ENCODE data around the gene STOML2.

The STOML2 gene

DNA sequence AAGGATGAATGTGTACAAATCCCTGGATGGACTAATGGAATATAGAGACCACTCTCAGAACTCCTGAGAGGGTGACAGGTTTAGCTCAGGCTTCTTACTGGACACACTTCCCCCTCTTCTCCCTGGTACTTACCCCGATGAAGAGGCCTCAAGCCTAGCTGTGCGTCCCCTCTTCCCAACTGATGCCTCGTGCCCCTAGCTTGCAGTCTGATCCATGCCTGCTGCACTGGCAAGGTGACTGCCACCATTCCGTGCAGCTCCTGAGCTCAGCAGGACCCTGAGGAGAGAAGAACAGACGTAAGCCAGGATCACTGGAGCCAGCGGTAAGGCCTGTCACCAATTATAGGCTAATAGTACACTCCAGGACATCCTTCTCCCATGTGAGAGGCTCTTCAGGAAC lies 5.5 kb upstream of the STOML2 start:
- Histone ChIP-seq H3K4me2 (ENCODE audit: low read length) (no peak overlapping the region), H2BK12ac (ENCODE audit: low read length) (no peak overlapping the region), H4K8ac (ENCODE audit: low read depth, low read length) (no peak overlapping the region), H2BK120ac (ENCODE audit: insufficient read depth, low read length, poor library complexity) (no peak overlapping the region), H3K9me3 (ENCODE audit: insufficient read depth, low read depth, low read length) (no peaks in the 10 kb centered on the region), H3K79me2 (ENCODE audit: control insufficient read depth, insufficient read depth, low read length, poor library complexity) (peaks cover 5% of the 10 kb centered on the region), H3K27me3 (ENCODE audit: insufficient read depth, low read length) (no peaks in the 10 kb centered on the region), H4K12ac (ENCODE audit: low read depth, low read length) (no peak overlapping the region), H3K4me1 (ENCODE audit: control insufficient read depth in 1 of 2, insufficient read depth in 2 of 2, low read length in 2 of 2) (peaks cover 14 to 15% of the 10 kb centered on the region in 2 experiments), H3K14ac (ENCODE audit: low read length) (no peak overlapping the region), H3K27ac (ENCODE audit: low read depth, low read length) (no peak overlapping the region), H3K36me3 (ENCODE audit: control insufficient read depth in 1 of 2, insufficient read depth in 2 of 2, low read length in 2 of 2) (peaks cover 43 to 44% of the 10 kb centered on the region in 2 experiments), H2AK5ac (ENCODE audit: low read length) (no peak overlapping the region), H3K4ac (ENCODE audit: low read depth, low read length) (no peak overlapping the region), H4K91ac (ENCODE audit: low read depth, low read length) (no peak overlapping the region), H3K79me1 (ENCODE audit: low read length) (peaks cover 8% of the 10 kb centered on the region), H2BK5ac (ENCODE audit: low read depth, low read length, poor library complexity) (no peak overlapping the region), H3K9ac (ENCODE audit: low read length) (no peak overlapping the region), H2AFZ (ENCODE audit: insufficient read depth, low read length, poor library complexity) (no peak overlapping the region), H3K23ac (ENCODE audit: low read length) (no peak overlapping the region), H3K4me3 (ENCODE audit: low read depth, low read length) (no peak overlapping the region), H3K18ac (ENCODE audit: low read length) (no peak overlapping the region)
- DNase-seq = no peak
- WGBS (ENCODE audit: extremely low coverage, insufficient coverage, insufficient read length) = no CpG with 5 or more reads among the region's 6 CpGs

DNA sequence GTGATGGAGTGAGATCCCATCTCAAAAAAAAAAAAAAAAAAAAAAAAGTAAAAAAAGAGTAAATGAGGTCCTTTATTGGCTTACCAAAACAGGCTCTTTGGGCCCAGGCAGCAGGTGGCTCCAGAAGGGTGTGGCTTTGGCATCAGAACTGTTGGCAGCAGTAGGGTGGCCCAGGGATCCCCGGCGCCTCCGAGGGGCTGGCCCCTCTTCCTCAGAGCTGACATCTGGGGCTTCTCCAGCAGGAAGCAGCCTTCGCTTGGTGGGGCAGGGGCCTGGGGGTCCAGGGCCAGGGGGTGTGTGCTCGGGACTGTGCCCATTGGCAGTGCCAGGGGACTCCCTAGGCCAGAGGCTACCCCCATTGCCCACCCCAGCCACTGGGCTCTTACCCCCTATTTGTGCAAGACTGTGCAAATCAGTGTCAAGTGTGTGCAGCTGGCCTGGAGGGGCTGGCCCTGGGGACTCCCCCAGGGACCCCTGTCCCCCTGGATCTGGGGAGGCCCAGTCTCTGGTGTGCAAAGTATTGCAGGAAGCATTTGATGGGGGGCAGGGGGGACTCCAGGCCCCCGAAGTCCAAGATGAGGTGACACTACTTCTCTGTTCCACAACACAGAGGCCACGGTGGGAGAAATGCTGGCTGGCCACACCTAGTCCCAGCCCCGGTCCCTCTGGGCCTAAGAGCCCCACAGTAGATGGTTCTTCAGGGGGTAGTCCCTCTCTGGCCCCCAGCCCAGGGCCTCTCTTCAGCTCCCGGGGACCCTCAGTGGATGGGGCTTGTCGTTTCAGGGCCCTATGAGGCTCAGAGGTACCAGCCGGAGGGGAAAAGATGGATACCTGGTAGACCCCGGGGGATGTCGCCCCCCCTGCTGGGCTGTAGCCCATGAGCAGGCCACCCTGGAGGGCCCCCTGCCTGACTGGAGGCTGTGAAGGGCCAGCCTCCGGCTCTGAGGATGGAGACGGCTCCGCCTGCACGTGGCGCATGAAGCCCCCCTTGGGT lies 4.7 kb upstream of the STOML2 start:
- no peak overlapping the region for H2AK5ac ChIP-seq (ENCODE audit: low read length)
- H3K4ac ChIP-seq (ENCODE audit: low read depth, low read length) = no peak overlapping the region
- peaks cover 8% of the 10 kb centered on the region for H3K79me2 ChIP-seq (ENCODE audit: control insufficient read depth, insufficient read depth, low read length, poor library complexity)
- H2BK120ac ChIP-seq (ENCODE audit: insufficient read depth, low read length, poor library complexity) = no peak overlapping the region
- no peak overlapping the region for H4K12ac ChIP-seq (ENCODE audit: low read depth, low read length)
- no peak overlapping the region for H3K9ac ChIP-seq (ENCODE audit: low read length)
- H3K27ac ChIP-seq (ENCODE audit: low read depth, low read length) = no peak overlapping the region
- H3K79me1 ChIP-seq (ENCODE audit: low read length) = peaks cover 11% of the 10 kb centered on the region
- no peak overlapping the region for H2AFZ ChIP-seq (ENCODE audit: insufficient read depth, low read length, poor library complexity)
- no peak overlapping the region for H3K4me3 ChIP-seq (ENCODE audit: low read depth, low read length)
- H3K4me1 ChIP-seq (ENCODE audit: control insufficient read depth in 1 of 2, insufficient read depth in 2 of 2, low read length in 2 of 2) = peaks cover 16 to 17% of the 10 kb centered on the region in 2 experiments
- DNase-seq = no peak
- H4K8ac ChIP-seq (ENCODE audit: low read depth, low read length) = no peak overlapping the region
- no peak overlapping the region for H3K18ac ChIP-seq (ENCODE audit: low read length)
- H3K36me3 ChIP-seq (ENCODE audit: control insufficient read depth in 1 of 2, insufficient read depth in 2 of 2, low read length in 2 of 2) = peaks cover 43 to 44% of the 10 kb centered on the region in 2 experiments
- no peak overlapping the region for H3K4me2 ChIP-seq (ENCODE audit: low read length)
- no peak overlapping the region for H2BK5ac ChIP-seq (ENCODE audit: low read depth, low read length, poor library complexity)
- H2BK12ac ChIP-seq (ENCODE audit: low read length) = no peak overlapping the region
- H3K23ac ChIP-seq (ENCODE audit: low read length) = no peak overlapping the region
- H4K91ac ChIP-seq (ENCODE audit: low read depth, low read length) = no peak overlapping the region
- no peaks in the 10 kb centered on the region for H3K9me3 ChIP-seq (ENCODE audit: insufficient read depth, low read depth, low read length)
- no peak overlapping the region for H3K14ac ChIP-seq (ENCODE audit: low read length)
- H3K27me3 ChIP-seq (ENCODE audit: insufficient read depth, low read length) = no peaks in the 10 kb centered on the region
- no CpG with 5 or more reads among the region's 18 CpGs for WGBS (ENCODE audit: extremely low coverage, insufficient coverage, insufficient read length)

DNA sequence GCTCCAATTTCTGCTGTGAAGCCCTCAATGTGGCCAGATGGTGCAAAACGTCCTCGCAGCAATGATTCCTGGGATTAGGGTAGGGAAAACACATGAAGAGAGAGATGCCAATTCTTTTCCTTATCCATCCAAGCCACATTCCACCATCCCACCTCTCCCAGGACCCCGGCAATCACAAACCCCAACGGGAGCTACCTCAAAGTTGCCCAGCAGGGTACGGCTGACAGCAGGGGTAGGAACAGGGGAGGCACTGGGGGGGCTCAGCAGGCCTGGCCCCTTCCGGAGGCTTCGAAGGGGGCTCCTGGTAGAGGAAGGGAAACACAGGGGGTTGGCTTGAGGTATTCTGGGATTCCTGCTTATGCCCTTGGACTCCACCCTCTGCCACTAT lies 3.4 kb upstream of the STOML2 start:
- H4K91ac ChIP-seq (ENCODE audit: low read depth, low read length) = no peak overlapping the region
- no peak overlapping the region for H3K4me3 ChIP-seq (ENCODE audit: low read depth, low read length)
- peaks cover 14 to 22% of the 10 kb centered on the region in 2 experiments for H3K4me1 ChIP-seq (ENCODE audit: control insufficient read depth in 1 of 2, insufficient read depth in 2 of 2, low read length in 2 of 2)
- H3K36me3 ChIP-seq (ENCODE audit: control insufficient read depth in 1 of 2, insufficient read depth in 2 of 2, low read length in 2 of 2) = peaks cover 46 to 48% of the 10 kb centered on the region in 2 experiments
- no peak overlapping the region for H2BK120ac ChIP-seq (ENCODE audit: insufficient read depth, low read length, poor library complexity)
- WGBS (ENCODE audit: extremely low coverage, insufficient coverage, insufficient read length) = no CpG with 5 or more reads among the region's 7 CpGs
- no peak overlapping the region for H3K18ac ChIP-seq (ENCODE audit: low read length)
- no peak overlapping the region for H2BK12ac ChIP-seq (ENCODE audit: low read length)
- H3K9me3 ChIP-seq (ENCODE audit: insufficient read depth, low read depth, low read length) = no peaks in the 10 kb centered on the region
- H2BK5ac ChIP-seq (ENCODE audit: low read depth, low read length, poor library complexity) = no peak overlapping the region
- H3K27ac ChIP-seq (ENCODE audit: low read depth, low read length) = no peak overlapping the region
- no peak overlapping the region for H3K23ac ChIP-seq (ENCODE audit: low read length)
- H2AFZ ChIP-seq (ENCODE audit: insufficient read depth, low read length, poor library complexity) = no peak overlapping the region
- DNase-seq = no peak
- H3K79me1 ChIP-seq (ENCODE audit: low read length) = peaks cover 10% of the 10 kb centered on the region
- no peak overlapping the region for H3K14ac ChIP-seq (ENCODE audit: low read length)
- no peak overlapping the region for H3K4me2 ChIP-seq (ENCODE audit: low read length)
- no peak overlapping the region for H3K4ac ChIP-seq (ENCODE audit: low read depth, low read length)
- no peak overlapping the region for H4K8ac ChIP-seq (ENCODE audit: low read depth, low read length)
- H3K27me3 ChIP-seq (ENCODE audit: insufficient read depth, low read length) = no peaks in the 10 kb centered on the region
- H3K79me2 ChIP-seq (ENCODE audit: control insufficient read depth, insufficient read depth, low read length, poor library complexity) = peaks cover 10% of the 10 kb centered on the region
- no peak overlapping the region for H4K12ac ChIP-seq (ENCODE audit: low read depth, low read length)
- H2AK5ac ChIP-seq (ENCODE audit: low read length) = no peak overlapping the region
- H3K9ac ChIP-seq (ENCODE audit: low read length) = no peak overlapping the region

DNA sequence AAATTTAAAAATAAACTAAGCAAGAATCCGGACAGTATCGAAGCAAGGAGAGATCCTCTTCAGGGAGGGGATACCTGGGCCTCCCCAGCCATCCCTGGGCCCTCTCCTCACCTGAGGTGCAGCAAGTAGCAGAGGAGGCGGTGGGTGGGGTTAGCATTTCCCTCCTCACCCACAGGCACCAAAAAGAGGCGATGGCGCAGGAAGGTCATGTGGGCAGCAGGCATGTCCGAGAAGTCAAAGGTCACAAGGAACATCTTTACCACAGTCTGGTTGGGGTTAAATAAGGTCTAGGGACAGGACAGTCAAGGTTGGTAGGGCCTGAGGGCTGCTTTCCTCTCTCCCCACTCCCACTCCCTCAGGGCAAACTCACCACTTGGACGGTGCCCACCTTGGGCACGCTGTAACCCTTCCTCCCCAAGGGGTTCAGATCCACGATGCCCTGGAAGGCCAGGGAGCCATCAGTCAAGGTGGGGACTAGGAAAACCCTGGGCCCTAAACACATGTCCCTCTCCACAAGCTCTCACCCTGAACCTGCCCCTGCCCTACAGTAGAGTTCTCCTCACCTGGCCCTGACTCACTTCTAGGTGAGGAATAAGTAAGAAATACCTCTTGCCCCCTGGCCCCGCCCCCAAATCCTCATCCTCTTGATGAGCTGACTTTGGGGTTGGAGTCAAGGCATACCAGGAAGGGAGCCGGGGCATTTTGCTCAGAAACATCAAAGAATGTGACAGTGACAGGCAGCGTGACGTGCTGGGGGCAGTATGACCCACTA lies 2.8 kb upstream of the STOML2 start:
- H3K9me3 ChIP-seq (ENCODE audit: insufficient read depth, low read depth, low read length) = no peaks in the 10 kb centered on the region
- no peak overlapping the region for H2BK120ac ChIP-seq (ENCODE audit: insufficient read depth, low read length, poor library complexity)

More for the DNA sequence above, 2.8 kb upstream of the STOML2 start:
- Histone ChIP-seq H3K27me3 (ENCODE audit: insufficient read depth, low read length) (no peaks in the 10 kb centered on the region), H3K14ac (ENCODE audit: low read length) (no peak overlapping the region), H4K12ac (ENCODE audit: low read depth, low read length) (no peak overlapping the region), H3K27ac (ENCODE audit: low read depth, low read length) (no peak overlapping the region), H4K8ac (ENCODE audit: low read depth, low read length) (no peak overlapping the region), H3K36me3 (ENCODE audit: control insufficient read depth in 1 of 2, insufficient read depth in 2 of 2, low read length in 2 of 2) (peaks cover 51 to 53% of the 10 kb centered on the region in 2 experiments), H2AFZ (ENCODE audit: insufficient read depth, low read length, poor library complexity) (no peak overlapping the region), H3K4me1 (ENCODE audit: control insufficient read depth in 1 of 2, insufficient read depth in 2 of 2, low read length in 2 of 2) (peaks cover 14 to 20% of the 10 kb centered on the region in 2 experiments), H2AK5ac (ENCODE audit: low read length) (no peak overlapping the region), H4K91ac (ENCODE audit: low read depth, low read length) (no peak overlapping the region), H3K4ac (ENCODE audit: low read depth, low read length) (no peak overlapping the region), H3K79me1 (ENCODE audit: low read length) (peaks cover 5% of the 10 kb centered on the region), H3K79me2 (ENCODE audit: control insufficient read depth, insufficient read depth, low read length, poor library complexity) (peaks cover 5% of the 10 kb centered on the region), H3K4me3 (ENCODE audit: low read depth, low read length) (no peak overlapping the region), H3K23ac (ENCODE audit: low read length) (no peak overlapping the region), H2BK5ac (ENCODE audit: low read depth, low read length, poor library complexity) (no peak overlapping the region), H3K18ac (ENCODE audit: low read length) (no peak overlapping the region), H2BK12ac (ENCODE audit: low read length) (no peak overlapping the region), H3K4me2 (ENCODE audit: low read length) (no peak overlapping the region), H3K9ac (ENCODE audit: low read length) (no peak overlapping the region)
- no CpG with 5 or more reads among the region's 13 CpGs for WGBS (ENCODE audit: extremely low coverage, insufficient coverage, insufficient read length)
- DNase-seq = no peak

Measured in trophoblast cell (in vitro differentiated cells and primary cell).